ENCODE measurements around the gene BMPR1A.
A peak's percentile ranks its signal among the peaks of the same experiment; 100 is the strongest.
"Not testable (repeated sequence)": the region's sequence is repeated elsewhere in the genome, so short reads cannot be mapped to it uniquely, and the experiment has no call there.

Gene BMPR1A

DNA sequence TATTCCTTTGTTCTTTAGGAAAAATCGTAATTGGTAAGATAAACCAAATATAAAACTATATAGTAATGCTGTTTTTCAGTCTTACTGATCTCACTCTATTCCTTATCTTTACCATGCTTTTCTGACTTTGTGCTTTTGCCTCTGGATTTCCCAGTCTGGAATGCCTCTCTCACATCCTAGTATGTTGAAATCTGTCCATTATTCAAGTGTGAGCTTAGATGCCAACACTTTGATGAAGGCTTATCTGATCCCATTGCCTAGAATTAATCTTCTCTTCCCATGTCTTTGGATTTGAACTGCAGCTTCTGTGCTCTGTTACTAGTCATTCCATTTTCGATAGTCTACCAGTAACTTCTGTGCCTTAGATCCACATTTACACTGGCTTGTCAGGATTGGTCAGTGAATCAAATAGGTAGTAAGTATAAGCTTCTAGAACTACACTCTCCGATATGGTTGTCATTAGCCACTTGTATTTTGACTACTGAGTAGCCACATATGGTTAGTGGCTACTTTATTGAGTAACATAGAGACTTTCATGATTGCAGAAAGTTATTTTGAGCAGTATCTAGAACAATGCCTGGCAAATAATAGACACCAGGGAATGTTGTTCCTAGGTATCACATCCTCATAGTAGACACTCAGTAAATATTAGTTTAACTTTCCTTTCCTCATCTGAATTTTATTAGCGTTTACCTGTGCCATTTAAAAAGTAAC lies 92.9 kb downstream of the BMPR1A start:
- no peak overlapping the region for H3K4me3 ChIP-seq (replicated peaks; ENCODE audit: low read depth, low read length)
- peak; percentile 33 for DNase-seq (ENCODE audit: low read depth)
- TF ChIP-seq, protein P1, sequence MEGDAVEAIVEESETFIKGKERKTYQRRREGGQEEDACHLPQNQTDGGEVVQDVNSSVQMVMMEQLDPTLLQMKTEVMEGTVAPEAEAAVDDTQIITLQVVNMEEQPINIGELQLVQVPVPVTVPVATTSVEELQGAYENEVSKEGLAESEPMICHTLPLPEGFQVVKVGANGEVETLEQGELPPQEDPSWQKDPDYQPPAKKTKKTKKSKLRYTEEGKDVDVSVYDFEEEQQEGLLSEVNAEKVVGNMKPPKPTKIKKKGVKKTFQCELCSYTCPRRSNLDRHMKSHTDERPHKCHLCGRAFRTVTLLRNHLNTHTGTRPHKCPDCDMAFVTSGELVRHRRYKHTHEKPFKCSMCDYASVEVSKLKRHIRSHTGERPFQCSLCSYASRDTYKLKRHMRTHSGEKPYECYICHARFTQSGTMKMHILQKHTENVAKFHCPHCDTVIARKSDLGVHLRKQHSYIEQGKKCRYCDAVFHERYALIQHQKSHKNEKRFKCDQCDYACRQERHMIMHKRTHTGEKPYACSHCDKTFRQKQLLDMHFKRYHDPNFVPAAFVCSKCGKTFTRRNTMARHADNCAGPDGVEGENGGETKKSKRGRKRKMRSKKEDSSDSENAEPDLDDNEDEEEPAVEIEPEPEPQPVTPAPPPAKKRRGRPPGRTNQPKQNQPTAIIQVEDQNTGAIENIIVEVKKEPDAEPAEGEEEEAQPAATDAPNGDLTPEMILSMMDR (IDR thresholded peaks at IDR 0.05; ENCODE audit: low read length, missing control alignments) = no peak

DNA sequence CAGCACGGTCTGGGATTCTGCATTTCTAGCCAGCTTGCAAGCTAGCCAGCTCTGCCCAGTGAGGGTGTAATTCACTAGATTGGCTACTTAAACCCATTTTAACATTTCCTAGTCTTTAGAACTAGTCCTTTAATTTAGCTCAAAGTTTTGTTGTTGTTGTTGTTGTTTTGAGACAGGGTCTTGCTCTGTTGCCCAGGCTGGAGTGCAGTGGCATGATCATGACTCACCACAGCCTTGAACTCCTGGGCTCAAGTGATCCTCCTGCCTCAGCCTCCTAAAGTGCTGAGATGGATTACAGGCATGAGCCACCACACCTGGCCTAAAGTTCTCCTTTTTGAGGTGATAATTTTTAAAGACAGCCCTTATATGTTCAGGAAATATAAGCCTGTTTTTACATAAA lies 94.1 kb downstream of the BMPR1A start:
- TF ChIP-seq, protein P1 (IDR thresholded peaks at IDR 0.05; ENCODE audit: low read length, missing control alignments) = no peak

DNA sequence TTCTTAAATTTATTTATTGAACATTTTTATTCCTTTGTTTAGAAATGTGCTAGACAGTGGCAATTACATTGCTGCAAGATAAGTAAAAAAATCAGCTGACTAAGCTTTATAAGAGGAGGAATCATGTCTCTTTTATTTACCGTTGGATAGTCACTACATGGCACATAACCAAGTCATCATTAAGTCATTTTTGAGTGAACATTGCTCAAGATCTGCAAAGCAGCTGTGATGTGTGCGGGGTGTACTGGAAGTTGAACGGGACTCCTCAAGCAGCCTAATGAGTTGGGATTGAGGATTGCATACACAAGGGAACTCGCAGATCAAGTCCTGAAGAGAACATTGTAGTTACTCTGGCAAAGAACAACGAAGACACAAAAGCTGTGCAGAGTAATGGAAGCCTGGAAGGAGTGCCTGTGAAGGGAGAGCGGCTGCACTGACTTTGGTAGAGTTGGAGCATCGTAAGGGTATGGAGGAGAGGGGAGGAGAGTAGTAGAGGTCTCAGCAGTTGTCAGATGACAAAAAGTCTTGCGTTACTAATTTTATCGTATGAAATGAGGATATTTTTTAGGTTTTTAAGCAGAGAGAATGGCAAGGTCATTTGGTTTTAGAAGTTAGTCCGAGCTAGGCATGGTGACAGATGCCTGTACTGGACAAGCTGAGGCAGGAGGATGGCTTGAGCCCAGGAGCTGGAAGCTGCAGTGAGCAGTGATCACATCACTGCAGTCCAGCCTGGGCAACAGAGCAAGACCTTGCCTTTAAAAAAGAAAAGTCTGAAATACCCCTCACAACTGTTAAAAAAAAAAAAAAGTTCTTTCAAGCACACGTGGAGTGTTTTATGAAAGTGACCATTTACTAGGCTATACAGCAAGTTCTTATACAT lies 95.1 kb downstream of the BMPR1A start:
- TF ChIP-seq, protein P1 (IDR thresholded peaks at IDR 0.05; ENCODE audit: low read length, missing control alignments) = no peak
- H3K4me3 ChIP-seq (replicated peaks; ENCODE audit: low read depth, low read length) = no peak overlapping the region
- DNase-seq (ENCODE audit: low read depth) = peak; percentile 81

More for the DNA sequence above, 94.1 kb downstream of the BMPR1A start:
- no peak for DNase-seq (ENCODE audit: low read depth)
- H3K4me3 ChIP-seq (replicated peaks; ENCODE audit: low read depth, low read length) = no peak overlapping the region

DNA sequence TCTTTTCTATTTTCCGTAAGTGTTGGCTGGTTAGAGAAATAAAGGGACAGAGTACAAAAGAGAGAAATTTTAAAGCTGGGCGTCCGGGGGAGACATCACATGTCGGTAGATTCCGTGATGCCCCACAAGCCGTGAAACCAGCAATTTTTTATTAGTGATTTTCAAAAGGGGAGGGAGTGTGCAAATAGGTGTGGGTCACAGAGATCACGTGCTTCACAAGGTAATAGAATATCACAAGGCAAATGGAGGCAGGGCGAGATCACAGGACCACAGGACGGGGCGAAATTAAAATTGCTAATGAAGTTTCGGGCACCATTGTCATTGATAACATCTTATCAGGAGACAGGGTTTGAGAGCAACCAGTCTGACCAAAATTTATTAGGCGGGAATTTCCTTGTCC lies 97.2 kb downstream of the BMPR1A start:
- DNase-seq (ENCODE audit: low read depth); H3K4me3 ChIP-seq (replicated peaks; ENCODE audit: low read depth, low read length): not testable (repeated sequence)

DNA sequence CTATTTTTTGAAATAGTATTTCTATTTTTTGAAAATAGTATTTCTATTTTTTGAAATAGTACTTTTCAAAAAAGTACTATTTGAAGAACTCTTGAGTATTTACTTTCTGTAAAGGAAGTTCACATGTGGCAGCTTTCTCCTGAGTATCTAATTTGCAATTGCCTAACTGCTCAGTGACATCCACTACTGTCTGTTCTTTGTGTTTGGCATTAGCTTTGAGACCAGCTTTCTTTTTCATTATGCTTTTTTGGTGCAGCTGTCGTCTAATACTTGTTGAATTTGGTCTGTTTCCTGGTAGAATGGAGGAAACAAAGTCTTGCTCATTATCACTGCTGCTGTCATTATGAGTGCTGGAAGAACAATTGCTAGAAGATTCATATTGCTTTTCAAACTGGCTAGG lies 99.1 kb downstream of the BMPR1A start:
- no peak for DNase-seq (ENCODE audit: low read depth)
- TF ChIP-seq, protein P1 (IDR thresholded peaks at IDR 0.05; ENCODE audit: low read length, missing control alignments) = no peak
- no peak overlapping the region for H3K4me3 ChIP-seq (replicated peaks; ENCODE audit: low read depth, low read length)

DNA sequence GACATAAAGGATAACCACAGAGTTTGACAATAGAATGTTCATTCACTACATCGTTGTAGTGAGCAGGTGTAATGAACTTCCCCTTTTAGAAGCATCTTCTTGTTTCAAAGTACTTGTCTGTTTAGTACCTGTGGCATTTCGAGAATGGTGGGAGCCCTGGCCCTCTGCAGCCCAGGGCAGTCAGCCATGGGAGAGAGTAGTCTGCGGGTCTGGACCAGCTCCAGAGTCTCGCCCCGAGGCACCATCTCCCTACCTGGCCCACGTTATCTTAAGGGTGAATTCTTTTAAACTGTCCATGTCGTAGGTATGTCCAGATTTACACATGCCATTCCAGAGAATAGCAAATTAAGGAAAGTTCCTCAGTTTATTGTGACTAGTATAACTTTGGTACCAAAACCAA lies 99.7 kb downstream of the BMPR1A start:
- no peak overlapping the region for H3K4me3 ChIP-seq (replicated peaks; ENCODE audit: low read depth, low read length)
- DNase-seq (ENCODE audit: low read depth) = no peak
- TF ChIP-seq, protein P1 (IDR thresholded peaks at IDR 0.05; ENCODE audit: low read length, missing control alignments) = no peak

DNA sequence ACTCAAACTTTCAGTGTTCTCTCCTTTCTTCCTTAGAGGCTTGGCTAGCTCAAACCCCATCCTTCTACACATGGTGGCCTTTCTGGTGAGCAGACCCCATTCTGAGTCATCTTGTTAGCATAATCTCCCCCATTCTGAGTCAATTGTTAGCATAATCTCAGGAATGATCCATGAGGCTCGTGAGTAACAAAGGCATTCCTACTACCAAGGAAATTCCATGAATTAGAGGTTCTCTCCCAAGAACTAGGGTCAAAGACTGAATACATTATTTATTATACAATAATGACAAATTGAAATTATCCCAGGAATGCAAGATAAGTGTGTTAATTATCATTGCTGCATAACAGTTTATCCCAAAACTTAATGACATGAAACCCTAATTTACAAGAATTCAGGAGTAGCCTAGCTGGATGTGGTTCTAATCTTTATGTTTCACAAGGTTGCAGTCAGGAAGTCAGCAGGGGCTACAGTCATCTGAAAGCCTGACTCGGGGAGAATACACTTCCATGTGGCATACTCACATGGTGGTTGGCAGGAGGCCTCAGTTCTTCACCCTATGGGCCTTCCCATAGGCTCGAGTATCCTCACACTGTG lies 100.8 kb downstream of the BMPR1A start:
- H3K4me3 ChIP-seq (replicated peaks; ENCODE audit: low read depth, low read length) = no peak overlapping the region
- DNase-seq (ENCODE audit: low read depth) = peak; percentile 71
- TF ChIP-seq, protein P1 (IDR thresholded peaks at IDR 0.05; ENCODE audit: low read length, missing control alignments) = no peak
